ENCODE results near the gene BAG5.
"Not testable (repeated sequence)": the region's sequence is repeated elsewhere in the genome, so short reads cannot be mapped to it uniquely, and the experiment has no call there.

GRCh38 chr14:103525430-103526246 is 36.8 kb downstream of the BAG5 start:
- TF ChIP-seq CTCF (IDR thresholded peaks at IDR 0.05); ZFX (IDR thresholded peaks at IDR 0.05; ENCODE audit: borderline replicate concordance): not testable (repeated sequence)
